NCI-H2081 treated with DMSO at 0.1 percent for 48 hours (cell line): ENCODE data around the gene CBX4.

Source experiments
- DNase-seq: peaks from one replicate; lab custom pipeline; 2025; lab: John Stamatoyannopoulos, UW

Gene CBX4

GRCh38 chr17:79841369-79842135 lies 2.3 kb upstream of the CBX4 start:
- no peak for DNase-seq

GRCh38 chr17:79840989-79841286 lies 1.7 kb upstream of the CBX4 start:
- no peak for DNase-seq

GRCh38 chr17:79840269-79840988 lies 1.2 kb upstream of the CBX4 start:
- no peak for DNase-seq

- DNase-seq = no peak
Observed at GRCh38 chr17:79838522-79839274, 542 bp downstream of the CBX4 start.

- DNase-seq = no peak
Observed at GRCh38 chr17:79837888-79838521, 1.2 kb downstream of the CBX4 start.

GRCh38 chr17:79836972-79837887 lies 2.0 kb downstream of the CBX4 start:
- DNase-seq = no peak

GRCh38 chr17:79836510-79836971 lies 2.7 kb downstream of the CBX4 start:
- DNase-seq = no peak

- DNase-seq = no peak
Observed at GRCh38 chr17:79835953-79836509, 3.2 kb downstream of the CBX4 start.

GRCh38 chr17:79835470-79835899 lies 3.8 kb downstream of the CBX4 start:
- no peak for DNase-seq

- no peak for DNase-seq
Observed at GRCh38 chr17:79834565-79835469, 4.4 kb downstream of the CBX4 start.

GRCh38 chr17:79833744-79834564 lies 5.3 kb downstream of the CBX4 start:
- no peak for DNase-seq

- no peak for DNase-seq
Observed at GRCh38 chr17:79833110-79833450, 6.2 kb downstream of the CBX4 start.

GRCh38 chr17:79832218-79833109 lies 6.8 kb downstream of the CBX4 start:
- no peak for DNase-seq

GRCh38 chr17:79831265-79832217 lies 7.7 kb downstream of the CBX4 start:
- no peak for DNase-seq

- DNase-seq = no peak
Observed at GRCh38 chr17:79830763-79831264, 8.4 kb downstream of the CBX4 start.

- DNase-seq = no peak
Observed at GRCh38 chr17:79830303-79830702, 8.9 kb downstream of the CBX4 start.

GRCh38 chr17:79829457-79829856 lies 9.8 kb downstream of the CBX4 start:
- DNase-seq = no peak
